GM23338 (cell line): Measurements from ENCODE around the gene ACO2. TPM values are rescaled to one million over a fixed set of nuclear protein-coding genes. Genes with fewer than 3 reads are reported as not detected.

Experiments used
- ETS1 ChIP-seq: IDR thresholded peaks from 2 replicates; pipeline ENCODE4 v1.6.1; 2016; ENCODE audit warnings: antibody characterized with exemption
- JUNB ChIP-seq: IDR thresholded peaks from one replicate; pipeline ENCODE4 v1.6.1; 2016; ENCODE audit warnings: antibody characterized with exemption; ENCODE audit not compliant: unreplicated experiment
- POLR2AphosphoS5 ChIP-seq: IDR thresholded peaks from 2 replicates; pipeline ENCODE4 v1.6.1; 2016; ENCODE audit warnings: antibody characterized with exemption, low read depth
- REST ChIP-seq: IDR thresholded peaks from one replicate; pipeline ENCODE4 v1.6.1; 2018; ENCODE audit warnings: antibody characterized with exemption; ENCODE audit not compliant: unreplicated experiment
- STAT1 ChIP-seq: IDR thresholded peaks from one replicate; pipeline ENCODE4 v1.6.1; 2016; ENCODE audit warnings: antibody characterized with exemption; ENCODE audit not compliant: unreplicated experiment
- ZNF114 ChIP-seq: fragments of 250-450 bp; sonication (Bioruptor Pico); IDR thresholded peaks from 2 replicates; pipeline ENCODE4 v1.5.0; 2020; ENCODE audit warnings: mild to moderate bottlenecking, moderate library complexity
- ZNF331 ChIP-seq: fragments of 250-450 bp; sonication (Bioruptor Pico); IDR thresholded peaks from 2 replicates; pipeline ENCODE4 v1.5.0; 2020; ENCODE audit warnings: low read depth, mild to moderate bottlenecking, moderate library complexity
- polyA plus RNA-seq: library from polyadenylated mRNA; unstranded; fragments of >200 nt; fragmentation: Nextera tagmentation; extraction: Ambion mirVana; gene quantifications from 2 replicates; pipeline ENCODE4 v1.2.1, GENCODE V29; 2016
- total RNA-seq: library from RNA; depleted of rRNA; stranded (reverse); fragments of >200 nt; shearing (Covaris generic); gene quantifications from 2 replicates; pipeline ENCODE4 v1.2.3, GENCODE V29; 2014
- TF ChIP-seq, protein P1 (sequence below): fragments of 250-450 bp; sonication (Bioruptor Pico); IDR thresholded peaks from 2 replicates; pipeline ENCODE4 v1.5.0; 2020; ENCODE audit warnings: mild to moderate bottlenecking, moderate library complexity

ACO2 gene
- total and polyA plus RNA-seq, 2 experiments from 2014 or later, result 36.2 to 79.7 TPM

GRCh38 chr22:41485033-41485432 lies 16.1 kb downstream of the ACO2 start (continued):
- TF ChIP-seq, protein P1, sequence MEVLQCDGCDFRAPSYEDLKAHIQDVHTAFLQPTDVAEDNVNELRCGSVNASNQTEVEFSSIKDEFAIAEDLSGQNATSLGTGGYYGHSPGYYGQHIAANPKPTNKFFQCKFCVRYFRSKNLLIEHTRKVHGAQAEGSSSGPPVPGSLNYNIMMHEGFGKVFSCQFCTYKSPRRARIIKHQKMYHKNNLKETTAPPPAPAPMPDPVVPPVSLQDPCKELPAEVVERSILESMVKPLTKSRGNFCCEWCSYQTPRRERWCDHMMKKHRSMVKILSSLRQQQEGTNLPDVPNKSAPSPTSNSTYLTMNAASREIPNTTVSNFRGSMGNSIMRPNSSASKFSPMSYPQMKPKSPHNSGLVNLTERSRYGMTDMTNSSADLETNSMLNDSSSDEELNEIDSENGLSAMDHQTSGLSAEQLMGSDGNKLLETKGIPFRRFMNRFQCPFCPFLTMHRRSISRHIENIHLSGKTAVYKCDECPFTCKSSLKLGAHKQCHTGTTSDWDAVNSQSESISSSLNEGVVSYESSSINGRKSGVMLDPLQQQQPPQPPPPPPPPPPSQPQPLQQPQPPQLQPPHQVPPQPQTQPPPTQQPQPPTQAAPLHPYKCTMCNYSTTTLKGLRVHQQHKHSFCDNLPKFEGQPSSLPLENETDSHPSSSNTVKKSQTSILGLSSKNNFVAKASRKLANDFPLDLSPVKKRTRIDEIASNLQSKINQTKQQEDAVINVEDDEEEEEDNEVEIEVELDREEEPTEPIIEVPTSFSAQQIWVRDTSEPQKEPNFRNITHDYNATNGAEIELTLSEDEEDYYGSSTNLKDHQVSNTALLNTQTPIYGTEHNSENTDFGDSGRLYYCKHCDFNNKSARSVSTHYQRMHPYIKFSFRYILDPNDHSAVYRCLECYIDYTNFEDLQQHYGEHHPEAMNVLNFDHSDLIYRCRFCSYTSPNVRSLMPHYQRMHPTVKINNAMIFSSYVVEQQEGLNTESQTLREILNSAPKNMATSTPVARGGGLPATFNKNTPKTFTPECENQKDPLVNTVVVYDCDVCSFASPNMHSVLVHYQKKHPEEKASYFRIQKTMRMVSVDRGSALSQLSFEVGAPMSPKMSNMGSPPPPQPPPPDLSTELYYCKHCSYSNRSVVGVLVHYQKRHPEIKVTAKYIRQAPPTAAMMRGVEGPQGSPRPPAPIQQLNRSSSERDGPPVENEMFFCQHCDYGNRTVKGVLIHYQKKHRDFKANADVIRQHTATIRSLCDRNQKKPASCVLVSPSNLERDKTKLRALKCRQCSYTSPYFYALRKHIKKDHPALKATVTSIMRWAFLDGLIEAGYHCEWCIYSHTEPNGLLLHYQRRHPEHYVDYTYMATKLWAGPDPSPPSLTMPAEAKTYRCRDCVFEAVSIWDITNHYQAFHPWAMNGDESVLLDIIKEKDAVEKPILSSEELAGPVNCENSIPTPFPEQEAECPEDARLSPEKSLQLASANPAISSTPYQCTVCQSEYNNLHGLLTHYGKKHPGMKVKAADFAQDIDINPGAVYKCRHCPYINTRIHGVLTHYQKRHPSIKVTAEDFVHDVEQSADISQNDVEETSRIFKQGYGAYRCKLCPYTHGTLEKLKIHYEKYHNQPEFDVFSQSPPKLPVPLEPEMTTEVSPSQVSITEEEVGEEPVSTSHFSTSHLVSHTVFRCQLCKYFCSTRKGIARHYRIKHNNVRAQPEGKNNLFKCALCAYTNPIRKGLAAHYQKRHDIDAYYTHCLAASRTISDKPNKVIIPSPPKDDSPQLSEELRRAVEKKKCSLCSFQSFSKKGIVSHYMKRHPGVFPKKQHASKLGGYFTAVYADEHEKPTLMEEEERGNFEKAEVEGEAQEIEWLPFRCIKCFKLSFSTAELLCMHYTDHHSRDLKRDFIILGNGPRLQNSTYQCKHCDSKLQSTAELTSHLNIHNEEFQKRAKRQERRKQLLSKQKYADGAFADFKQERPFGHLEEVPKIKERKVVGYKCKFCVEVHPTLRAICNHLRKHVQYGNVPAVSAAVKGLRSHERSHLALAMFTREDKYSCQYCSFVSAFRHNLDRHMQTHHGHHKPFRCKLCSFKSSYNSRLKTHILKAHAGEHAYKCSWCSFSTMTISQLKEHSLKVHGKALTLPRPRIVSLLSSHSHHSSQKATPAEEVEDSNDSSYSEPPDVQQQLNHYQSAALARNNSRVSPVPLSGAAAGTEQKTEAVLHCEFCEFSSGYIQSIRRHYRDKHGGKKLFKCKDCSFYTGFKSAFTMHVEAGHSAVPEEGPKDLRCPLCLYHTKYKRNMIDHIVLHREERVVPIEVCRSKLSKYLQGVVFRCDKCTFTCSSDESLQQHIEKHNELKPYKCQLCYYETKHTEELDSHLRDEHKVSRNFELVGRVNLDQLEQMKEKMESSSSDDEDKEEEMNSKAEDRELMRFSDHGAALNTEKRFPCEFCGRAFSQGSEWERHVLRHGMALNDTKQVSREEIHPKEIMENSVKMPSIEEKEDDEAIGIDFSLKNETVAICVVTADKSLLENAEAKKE, result no peak
- no peak for TF ChIP-seq JUNB
- TF ChIP-seq REST, result no peak
- TF ChIP-seq ZNF114 (CRISPR knock-in tag), result no peak
- TF ChIP-seq POLR2AphosphoS5, result no peak
- no peak for TF ChIP-seq ZNF331
- no peak for TF ChIP-seq STAT1
- TF ChIP-seq ETS1, result no peak
